DND-41 (cell line): ENCODE results near the gene DEAF1.

Experiments
- EZH2 ChIP-seq: IDR thresholded peaks from 3 replicates; pipeline ENCODE4 v1.6.1; 2012; ENCODE audit warnings: borderline replicate concordance, low read depth, mild to moderate bottlenecking, moderate library complexity, low read length, inconsistent platforms; ENCODE audit not compliant: severe bottlenecking
- TF ChIP-seq, protein P1 (sequence below): IDR thresholded peaks from 2 replicates; pipeline ENCODE4 v1.5.1; 2012; ENCODE audit warnings: borderline replicate concordance, low read length, moderate library complexity, mild to moderate bottlenecking; ENCODE audit not compliant: poor library complexity, severe bottlenecking; ENCODE audit errors: extremely low read depth

DNA sequence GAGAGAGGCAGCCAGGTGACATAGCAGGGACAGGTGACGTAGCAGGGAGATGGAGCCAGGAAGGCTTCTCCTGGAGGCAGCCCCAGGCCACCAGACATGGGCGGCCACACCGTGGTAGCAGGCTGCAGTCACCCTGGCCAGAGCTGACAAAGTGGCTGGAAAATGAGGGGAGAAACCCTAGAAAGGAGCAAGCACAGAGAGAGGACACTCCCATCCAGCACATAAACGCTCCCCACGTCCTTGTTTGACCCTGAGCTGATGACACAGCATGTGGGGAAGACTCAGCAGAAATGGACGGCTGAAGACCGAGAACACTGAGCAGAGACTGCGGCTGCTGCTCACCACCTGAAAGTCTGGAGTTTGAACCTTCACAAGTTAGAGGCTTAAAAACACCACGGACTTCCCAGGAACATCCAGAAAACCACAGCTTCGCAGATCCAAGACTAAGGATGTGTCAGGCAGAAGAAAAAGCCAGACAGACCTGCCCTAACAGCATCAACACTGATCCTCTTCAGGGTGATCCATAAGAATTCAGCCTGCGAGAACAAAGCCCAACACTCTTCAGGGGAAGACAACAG, 29.2 kb downstream of the DEAF1 start:
- TF ChIP-seq, protein P1, sequence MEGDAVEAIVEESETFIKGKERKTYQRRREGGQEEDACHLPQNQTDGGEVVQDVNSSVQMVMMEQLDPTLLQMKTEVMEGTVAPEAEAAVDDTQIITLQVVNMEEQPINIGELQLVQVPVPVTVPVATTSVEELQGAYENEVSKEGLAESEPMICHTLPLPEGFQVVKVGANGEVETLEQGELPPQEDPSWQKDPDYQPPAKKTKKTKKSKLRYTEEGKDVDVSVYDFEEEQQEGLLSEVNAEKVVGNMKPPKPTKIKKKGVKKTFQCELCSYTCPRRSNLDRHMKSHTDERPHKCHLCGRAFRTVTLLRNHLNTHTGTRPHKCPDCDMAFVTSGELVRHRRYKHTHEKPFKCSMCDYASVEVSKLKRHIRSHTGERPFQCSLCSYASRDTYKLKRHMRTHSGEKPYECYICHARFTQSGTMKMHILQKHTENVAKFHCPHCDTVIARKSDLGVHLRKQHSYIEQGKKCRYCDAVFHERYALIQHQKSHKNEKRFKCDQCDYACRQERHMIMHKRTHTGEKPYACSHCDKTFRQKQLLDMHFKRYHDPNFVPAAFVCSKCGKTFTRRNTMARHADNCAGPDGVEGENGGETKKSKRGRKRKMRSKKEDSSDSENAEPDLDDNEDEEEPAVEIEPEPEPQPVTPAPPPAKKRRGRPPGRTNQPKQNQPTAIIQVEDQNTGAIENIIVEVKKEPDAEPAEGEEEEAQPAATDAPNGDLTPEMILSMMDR: no peak
- no peak for TF ChIP-seq EZH2
